ENCODE measurements around the gene RDH5. TPM values are rescaled to one million over a fixed set of nuclear protein-coding genes. Genes with fewer than 3 reads are reported as not detected.
A peak's percentile ranks its signal among the peaks of the same experiment; 100 is the strongest.

Gene RDH5
- total RNA-seq, 1 donor from 2014 or later, result 11.2 TPM

DNA sequence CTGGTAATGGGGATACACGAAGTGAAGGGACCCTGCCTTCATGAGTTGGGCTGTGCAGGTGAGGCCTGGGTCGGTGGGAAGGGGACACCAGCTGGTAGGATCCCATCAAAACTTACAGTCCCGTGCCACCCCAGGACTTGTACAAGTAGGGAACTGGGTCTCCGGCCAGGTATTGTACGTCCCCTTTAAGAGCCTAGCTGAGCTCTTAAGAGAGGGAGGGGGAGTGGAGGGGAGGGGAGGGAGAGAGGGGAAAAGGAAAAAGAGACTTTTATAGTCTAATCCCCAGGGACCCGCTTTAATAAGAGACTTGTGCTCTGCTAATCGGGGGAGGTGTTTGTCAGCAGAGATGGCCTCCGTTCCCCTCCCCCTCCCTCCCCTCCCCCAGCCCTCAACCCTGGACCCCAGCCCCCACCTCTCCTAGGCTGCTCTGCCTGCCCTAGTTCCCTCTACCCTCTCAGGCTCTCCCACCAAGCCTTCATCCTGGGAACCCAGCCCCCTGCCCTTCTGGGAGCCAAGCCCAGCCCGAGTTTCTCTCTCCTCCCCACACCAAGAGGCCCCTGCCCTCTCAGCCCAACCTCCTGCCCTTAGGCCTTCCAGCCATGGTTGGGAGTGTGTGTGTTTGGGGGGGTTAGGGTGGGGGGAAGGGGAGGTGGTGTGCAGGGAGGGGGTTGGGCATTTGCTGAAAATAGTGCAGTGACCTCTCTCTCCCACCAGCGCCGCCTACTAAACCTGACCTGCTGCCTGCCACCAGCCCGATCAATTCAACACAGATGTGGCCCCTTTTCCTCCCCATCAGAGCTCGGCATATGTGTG lies 25.4 kb downstream of the RDH5 start:
- TF ChIP-seq, protein P1, sequence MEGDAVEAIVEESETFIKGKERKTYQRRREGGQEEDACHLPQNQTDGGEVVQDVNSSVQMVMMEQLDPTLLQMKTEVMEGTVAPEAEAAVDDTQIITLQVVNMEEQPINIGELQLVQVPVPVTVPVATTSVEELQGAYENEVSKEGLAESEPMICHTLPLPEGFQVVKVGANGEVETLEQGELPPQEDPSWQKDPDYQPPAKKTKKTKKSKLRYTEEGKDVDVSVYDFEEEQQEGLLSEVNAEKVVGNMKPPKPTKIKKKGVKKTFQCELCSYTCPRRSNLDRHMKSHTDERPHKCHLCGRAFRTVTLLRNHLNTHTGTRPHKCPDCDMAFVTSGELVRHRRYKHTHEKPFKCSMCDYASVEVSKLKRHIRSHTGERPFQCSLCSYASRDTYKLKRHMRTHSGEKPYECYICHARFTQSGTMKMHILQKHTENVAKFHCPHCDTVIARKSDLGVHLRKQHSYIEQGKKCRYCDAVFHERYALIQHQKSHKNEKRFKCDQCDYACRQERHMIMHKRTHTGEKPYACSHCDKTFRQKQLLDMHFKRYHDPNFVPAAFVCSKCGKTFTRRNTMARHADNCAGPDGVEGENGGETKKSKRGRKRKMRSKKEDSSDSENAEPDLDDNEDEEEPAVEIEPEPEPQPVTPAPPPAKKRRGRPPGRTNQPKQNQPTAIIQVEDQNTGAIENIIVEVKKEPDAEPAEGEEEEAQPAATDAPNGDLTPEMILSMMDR (IDR thresholded peaks at IDR 0.05; ENCODE audit: unreplicated experiment), result no peak
- no peak for DNase-seq (ENCODE audit: low spot score in 2 of 2, unreplicated experiment in 2 of 2)
- Mint-ChIP-seq H3K27me3 (ENCODE audit: low read depth) (no peaks in the 10 kb centered on the region), H3K4me3 (peak overlapping the region; percentile 90), H3K9me3 (no peaks in the 10 kb centered on the region), H3K4me1 (peaks cover 37% of the 10 kb centered on the region), H3K27ac (peak overlapping the region; percentile 57), H3K36me3 (peaks cover 7% of the 10 kb centered on the region)

DNA sequence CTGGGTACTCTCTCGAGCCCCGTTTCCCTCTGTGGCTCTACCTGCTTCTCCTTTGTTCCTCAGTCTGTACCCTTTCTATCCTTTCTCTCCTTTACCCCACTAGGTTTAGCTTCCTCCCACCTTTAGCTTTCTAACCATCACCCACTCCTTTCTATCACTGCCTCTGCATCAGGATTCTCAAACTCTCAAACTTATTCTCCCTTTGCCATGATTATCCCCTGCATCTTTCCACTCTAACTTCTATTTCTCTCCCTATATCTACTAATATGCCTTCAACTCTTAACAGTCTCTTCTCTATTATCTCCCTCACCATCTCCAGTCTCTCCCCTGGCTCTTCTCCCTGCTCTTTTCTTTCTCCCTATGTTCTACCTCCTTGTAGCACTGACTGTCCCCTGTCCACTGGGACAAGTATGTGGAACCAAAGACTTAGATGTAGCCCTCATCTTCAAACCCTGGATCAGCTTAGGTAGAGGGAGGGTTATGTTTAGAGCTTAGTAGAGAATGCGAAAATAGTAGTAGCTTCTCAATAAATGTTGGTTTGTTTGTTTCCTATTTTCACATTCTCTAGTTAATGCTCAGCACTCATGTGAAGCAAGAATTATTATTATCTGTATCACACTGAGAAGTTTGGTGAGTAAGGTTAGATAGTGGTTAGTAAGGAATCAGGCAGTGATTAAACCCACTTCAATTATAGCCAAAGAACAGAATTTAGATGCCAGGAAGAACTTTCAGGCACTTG lies 26.1 kb downstream of the RDH5 start:
- Mint-ChIP-seq H3K36me3 (peaks cover 8% of the 10 kb centered on the region), H3K27ac (peak overlapping the region; percentile 51), H3K9me3 (no peaks in the 10 kb centered on the region), H3K4me1 (peaks cover 37% of the 10 kb centered on the region), H3K4me3 (peak overlapping the region; percentile 65), H3K27me3 (ENCODE audit: low read depth) (no peaks in the 10 kb centered on the region)
- TF ChIP-seq, protein P1 (IDR thresholded peaks at IDR 0.05; ENCODE audit: unreplicated experiment), result no peak
- no peak for DNase-seq (ENCODE audit: low spot score in 2 of 2, unreplicated experiment in 2 of 2)

DNA sequence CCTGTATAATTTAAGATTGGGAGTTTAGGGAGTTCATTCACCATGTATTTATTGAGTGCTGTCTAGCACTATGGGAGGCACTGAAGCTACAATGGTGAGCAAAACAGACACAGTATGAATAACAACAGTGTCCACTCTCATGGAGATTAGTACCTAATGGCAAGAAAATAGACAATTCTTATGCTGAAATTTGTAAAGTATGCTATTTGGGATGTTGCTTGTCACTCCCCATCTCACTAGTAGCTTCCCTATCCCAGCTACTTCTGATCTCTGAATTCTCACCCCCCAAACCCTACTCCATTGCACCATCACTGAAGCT lies 26.7 kb downstream of the RDH5 start:
- Mint-ChIP-seq H3K4me3 (no peak overlapping the region), H3K4me1 (peaks cover 35% of the 10 kb centered on the region), H3K36me3 (peaks cover 9% of the 10 kb centered on the region), H3K9me3 (no peaks in the 10 kb centered on the region), H3K27ac (no peak overlapping the region), H3K27me3 (ENCODE audit: low read depth) (no peaks in the 10 kb centered on the region)
- no peak for DNase-seq (ENCODE audit: low spot score in 2 of 2, unreplicated experiment in 2 of 2)
- TF ChIP-seq, protein P1 (IDR thresholded peaks at IDR 0.05; ENCODE audit: unreplicated experiment), result no peak

DNA sequence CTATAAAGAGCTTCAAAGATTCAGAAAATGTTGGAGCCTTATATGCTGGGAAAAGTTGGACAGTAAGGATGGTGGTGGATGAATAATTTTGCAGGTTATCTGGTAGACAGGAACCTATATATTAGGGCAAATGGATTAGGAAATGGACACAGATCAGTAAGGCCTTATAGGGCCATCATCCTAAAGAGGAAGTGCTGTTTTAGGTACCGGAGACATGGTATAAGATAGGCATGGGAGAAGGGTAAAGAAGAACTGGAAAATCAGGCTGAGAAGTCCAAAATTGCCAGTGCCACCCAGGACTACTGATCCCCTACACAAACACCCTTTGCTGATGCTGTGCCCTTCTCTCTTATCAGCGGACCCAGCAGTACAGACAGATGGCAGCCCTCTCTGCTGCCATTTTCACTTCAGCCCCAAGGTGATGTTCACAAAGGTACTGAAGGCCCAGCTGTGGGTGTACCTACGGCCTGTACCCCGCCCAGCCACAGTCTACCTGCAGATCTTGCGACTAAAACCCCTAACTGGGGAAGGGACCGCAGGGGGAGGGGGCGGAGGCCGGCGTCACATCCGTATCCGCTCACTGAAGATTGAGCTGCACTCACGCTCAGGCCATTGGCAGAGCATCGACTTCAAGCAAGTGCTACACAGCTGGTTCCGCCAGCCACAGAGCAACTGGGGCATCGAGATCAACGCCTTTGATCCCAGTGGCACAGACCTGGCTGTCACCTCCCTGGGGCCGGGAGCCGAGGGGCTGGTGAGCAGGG lies 28.2 kb downstream of the RDH5 start:
- H3K27me3 Mint-ChIP-seq (ENCODE audit: low read depth), result no peaks in the 10 kb centered on the region
- peaks cover 26% of the 10 kb centered on the region for H3K4me1 Mint-ChIP-seq
- H3K36me3 Mint-ChIP-seq, result peaks cover 15% of the 10 kb centered on the region
- DNase-seq (ENCODE audit: low spot score in 2 of 2, unreplicated experiment in 2 of 2), result no peak
- H3K9me3 Mint-ChIP-seq, result no peaks in the 10 kb centered on the region
- H3K4me3 Mint-ChIP-seq, result no peak overlapping the region
- H3K27ac Mint-ChIP-seq, result no peak overlapping the region
- TF ChIP-seq, protein P1 (IDR thresholded peaks at IDR 0.05; ENCODE audit: unreplicated experiment), result no peak

DNA sequence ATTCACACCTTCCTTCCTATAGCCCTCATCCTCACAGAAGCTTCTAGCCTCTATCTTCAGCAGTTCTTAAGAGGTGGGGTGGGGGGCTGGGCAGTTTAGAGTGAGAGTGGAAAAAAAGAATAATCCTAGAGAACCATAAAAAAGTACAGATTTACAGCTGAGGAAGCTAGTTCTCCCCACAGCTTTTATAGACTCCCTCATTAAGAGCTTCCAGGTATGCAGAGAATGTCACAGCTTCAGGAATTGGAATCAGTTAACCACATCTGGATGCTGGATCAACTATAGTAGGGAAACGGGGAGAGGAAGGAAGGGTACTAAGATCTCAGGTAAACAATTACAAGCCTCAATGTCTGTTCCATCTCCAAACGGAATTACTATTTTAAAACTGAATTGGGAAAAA lies 35.1 kb downstream of the RDH5 start:
- H3K9me3 Mint-ChIP-seq, result no peaks in the 10 kb centered on the region
- TF ChIP-seq, protein P1 (IDR thresholded peaks at IDR 0.05; ENCODE audit: unreplicated experiment), result no peak
- peaks cover 28% of the 10 kb centered on the region for H3K36me3 Mint-ChIP-seq
- no peak for DNase-seq (ENCODE audit: low spot score in 2 of 2, unreplicated experiment in 2 of 2)
- H3K4me1 Mint-ChIP-seq, result peaks cover 7% of the 10 kb centered on the region
- peak overlapping the region; percentile 72 for H3K27ac Mint-ChIP-seq
- no peak overlapping the region for H3K4me3 Mint-ChIP-seq
- no peaks in the 10 kb centered on the region for H3K27me3 Mint-ChIP-seq (ENCODE audit: low read depth)
